GM12892 (cell line): ENCODE data around the gene KDM6B.

ENCODE experiments used
- DNase-seq: peaks from one replicate; pipeline ENCODE4 v3.0.0; 2011; ENCODE audit not compliant: insufficient read length
- FAIRE-seq: peaks from 2 replicates; lab custom pipeline; 2011; peaks lifted over from hg19 to GRCh38; lab: Jason Lieb, UNC
- POLR2A ChIP-seq: IDR thresholded peaks from 2 replicates; pipeline ENCODE4 v1.6.1; 2011; ENCODE audit warnings: low read depth, low read length, control low read depth
- POLR2AphosphoS5 ChIP-seq: IDR thresholded peaks from 2 replicates; pipeline ENCODE4 v1.6.1; 2011; ENCODE audit warnings: low read depth, low read length, control low read depth
- TAF1 ChIP-seq: IDR thresholded peaks from 2 replicates; pipeline ENCODE4 v1.6.1; 2011; ENCODE audit warnings: low read depth, mild to moderate bottlenecking, control low read depth, low read length, borderline replicate concordance

The KDM6B gene

DNA sequence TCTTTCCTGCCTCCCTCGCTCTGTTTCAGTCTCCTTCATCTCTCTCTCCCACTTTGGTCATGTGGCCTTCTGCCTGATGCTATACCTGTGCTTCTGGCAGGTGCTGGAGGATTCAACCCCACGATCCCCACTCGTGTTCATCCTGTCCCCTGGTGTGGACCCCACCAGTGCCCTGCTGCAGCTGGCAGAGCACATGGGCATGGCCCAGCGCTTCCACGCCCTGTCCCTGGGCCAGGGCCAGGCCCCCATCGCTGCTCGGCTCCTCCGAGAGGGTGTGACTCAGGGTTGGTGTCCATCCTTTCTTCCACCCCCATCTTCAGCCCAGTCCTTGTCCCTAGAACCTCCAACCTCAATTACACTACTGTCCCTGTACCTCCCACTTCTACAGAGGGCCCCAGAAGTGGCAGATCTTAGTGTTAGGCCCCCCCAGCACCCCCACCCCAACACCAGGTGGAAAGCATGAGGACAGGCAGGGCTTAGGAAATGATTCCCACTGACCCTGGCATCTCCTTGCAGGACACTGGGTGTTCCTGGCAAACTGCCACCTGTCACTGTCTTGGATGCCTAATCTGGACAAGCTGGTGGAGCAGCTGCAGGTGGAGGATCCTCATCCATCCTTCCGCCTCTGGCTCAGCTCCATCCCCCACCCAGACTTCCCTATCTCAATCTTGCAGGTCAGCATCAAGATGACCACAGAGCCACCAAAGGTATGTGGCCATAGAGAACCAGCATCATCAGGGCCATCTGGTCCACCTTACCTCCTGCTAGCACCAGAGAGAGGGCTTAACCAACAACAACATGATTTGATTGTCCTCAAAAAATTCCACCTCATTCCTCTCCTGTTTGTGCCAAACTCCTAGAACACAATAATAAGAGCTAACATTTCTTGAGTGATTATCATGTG lies 9.7 kb upstream of the KDM6B start:
- DNase-seq (no peak), FAIRE-seq (no peak)
- TF ChIP-seq POLR2AphosphoS5 = no peak
- no peak for TF ChIP-seq POLR2A
- TF ChIP-seq TAF1 = no peak

DNA sequence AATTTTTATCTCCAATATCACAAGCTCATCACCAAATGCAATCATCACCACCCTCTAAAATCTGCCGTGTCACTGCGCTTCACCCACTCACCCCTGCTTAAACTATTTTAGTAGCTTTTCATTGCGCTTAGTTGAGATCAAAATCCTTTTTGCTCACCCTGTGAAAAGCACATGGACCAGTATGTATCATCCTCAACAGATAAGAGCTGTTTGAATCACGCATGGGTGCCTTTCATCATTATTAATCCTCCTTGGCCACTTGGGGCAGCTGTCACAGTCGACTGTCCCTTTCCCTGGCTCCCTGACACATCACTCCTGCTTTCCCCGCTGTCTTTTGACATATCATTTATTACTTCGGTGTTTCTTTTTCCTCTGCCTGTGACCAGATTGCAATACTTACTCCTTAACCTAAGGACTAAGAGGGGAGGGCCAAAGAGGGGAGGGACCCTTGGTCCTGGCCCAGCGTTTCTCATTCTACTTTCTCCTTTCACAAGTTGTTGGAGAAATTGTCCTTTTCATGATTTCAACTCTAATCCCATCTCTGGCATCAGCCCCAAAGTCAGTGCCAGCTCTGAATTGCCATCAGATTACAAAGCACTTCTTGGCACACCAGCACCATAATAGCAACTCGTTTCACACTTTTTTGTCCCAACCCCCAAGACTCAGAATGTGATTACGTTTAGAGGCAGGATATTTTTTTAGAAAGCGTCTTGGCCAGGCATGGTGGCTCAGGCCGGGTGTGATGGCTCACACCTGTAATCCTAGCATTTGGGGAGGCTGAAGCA lies 8.6 kb upstream of the KDM6B start:
- DNase-seq = no peak
- TF ChIP-seq POLR2A (no peak), POLR2AphosphoS5 (no peak), TAF1 (no peak)
- FAIRE-seq = peak; percentile 36

DNA sequence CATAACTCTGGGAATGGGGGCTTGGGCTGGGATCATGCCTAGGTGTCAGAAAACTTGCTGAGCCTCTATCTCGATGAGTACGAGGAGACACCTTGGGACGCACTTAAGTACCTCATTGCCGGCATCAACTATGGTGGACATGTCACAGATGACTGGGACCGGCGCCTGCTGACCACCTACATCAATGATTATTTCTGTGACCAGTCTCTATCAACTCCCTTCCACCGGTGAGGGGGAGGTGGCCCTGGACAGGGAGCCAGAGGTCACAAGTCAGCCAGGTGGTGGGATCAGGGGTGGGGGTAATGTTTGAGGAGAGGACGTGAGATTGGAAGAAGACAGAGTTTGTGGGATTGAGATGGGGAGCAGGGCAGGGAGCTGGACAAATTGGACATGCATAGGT lies 3.4 kb upstream of the KDM6B start:
- no peak for DNase-seq
- no peak for TF ChIP-seq POLR2A
- no peak for TF ChIP-seq TAF1
- FAIRE-seq = no peak

DNA sequence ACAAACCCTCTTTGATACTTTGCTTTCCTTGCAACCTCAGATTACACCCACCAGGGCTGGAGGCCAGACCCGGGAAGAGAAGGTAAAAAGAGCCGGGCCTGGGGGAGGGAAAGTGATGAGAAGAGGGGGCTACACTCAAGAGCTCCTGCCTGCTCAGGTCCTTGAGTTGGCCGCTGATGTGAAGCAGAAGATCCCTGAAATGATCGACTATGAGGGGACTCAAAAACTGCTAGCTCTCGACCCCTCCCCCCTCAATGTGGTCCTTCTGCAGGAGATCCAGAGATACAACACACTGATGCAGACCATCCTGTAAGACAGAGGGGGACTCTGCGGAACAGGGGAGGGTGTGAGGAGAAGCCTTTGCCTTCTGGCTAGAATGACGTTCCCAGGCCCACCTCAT lies 2.8 kb upstream of the KDM6B start:
- no peak for FAIRE-seq
- TF ChIP-seq TAF1 = no peak
- no peak for TF ChIP-seq POLR2AphosphoS5
- TF ChIP-seq POLR2A = no peak
- DNase-seq = no peak

DNA sequence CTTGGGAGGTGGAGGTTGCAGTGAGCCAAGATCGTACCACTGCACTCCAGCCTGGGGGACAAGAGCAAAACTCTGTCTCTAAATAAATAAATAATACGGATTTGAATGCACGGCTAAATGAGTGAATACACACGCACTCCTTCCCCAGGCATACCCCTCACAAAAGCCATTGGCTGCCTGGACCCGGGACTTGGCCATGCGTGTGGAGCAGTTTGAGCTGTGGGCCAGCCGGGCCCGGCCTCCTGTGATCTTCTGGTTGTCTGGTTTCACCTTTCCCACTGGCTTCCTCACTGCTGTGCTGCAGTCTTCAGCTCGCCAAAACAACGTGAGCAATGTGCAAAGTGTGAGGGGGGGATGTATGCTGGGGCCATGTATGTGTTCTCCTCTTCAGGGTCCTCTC lies 1.6 kb upstream of the KDM6B start:
- TF ChIP-seq POLR2AphosphoS5 = no peak
- TF ChIP-seq TAF1 = no peak
- TF ChIP-seq POLR2A = no peak
- DNase-seq = no peak
- no peak for FAIRE-seq

DNA sequence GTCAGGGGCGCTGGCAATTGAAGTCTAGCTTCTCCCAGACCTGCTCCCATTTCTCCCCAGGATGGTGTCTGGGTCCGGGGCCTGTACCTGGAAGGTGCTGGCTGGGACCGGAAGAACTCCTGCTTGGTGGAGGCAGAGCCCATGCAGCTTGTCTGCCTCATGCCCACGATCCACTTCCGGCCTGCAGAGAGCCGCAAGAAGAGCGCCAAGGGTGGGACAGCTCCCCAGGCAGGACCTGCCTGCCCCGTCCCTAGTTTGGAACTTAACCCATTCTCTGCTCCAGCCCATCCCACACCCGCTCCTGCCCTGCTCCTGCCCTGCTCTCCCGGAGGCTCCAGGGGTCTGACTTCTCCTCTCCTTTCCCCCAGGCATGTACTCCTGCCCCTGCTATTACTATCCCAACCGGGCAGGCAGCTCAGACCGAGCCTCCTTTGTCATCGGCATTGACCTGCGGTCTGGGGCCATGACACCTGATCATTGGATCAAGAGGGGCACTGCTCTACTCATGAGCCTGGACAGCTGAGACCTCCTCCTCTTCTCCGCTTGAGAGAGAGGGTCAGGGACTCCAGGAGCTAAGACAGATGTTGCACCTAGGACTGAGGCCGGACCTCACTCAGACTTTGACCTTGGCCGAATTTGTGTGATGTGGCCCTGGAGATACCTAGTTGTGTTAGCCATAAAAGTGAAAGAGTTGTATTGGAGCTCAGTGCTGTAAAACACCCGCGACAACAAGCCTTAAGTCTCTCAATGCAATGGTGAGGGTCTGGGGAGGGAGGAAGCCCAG lies 814 bp upstream of the KDM6B start:
- FAIRE-seq = no peak
- DNase-seq = no peak
- TF ChIP-seq POLR2AphosphoS5 (no peak), POLR2A (no peak), TAF1 (no peak)

DNA sequence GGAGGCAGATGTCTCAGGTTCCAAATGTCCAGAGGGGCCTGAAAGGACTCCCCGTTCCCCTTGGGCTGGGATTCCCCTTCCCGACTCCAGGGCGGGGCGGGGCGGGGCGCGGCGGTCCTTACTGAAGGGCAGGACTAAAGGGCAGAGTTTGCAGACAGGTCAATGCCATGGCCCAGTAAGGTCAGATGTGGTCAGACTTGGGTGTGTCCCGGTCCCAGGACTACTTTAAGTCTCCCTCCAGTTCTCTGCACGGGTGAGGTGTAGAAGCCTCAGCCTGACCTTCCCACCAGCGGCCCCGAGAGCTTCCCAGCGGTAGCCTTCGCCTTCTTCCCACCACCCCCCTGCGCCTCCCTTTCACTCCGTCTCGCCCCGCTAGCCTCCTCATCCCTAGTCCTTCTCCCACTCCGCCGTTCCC lies 532 bp downstream of the KDM6B start:
- FAIRE-seq (no peak), DNase-seq (no peak)
- TF ChIP-seq POLR2A = no peak
- no peak for TF ChIP-seq POLR2AphosphoS5
- no peak for TF ChIP-seq TAF1

DNA sequence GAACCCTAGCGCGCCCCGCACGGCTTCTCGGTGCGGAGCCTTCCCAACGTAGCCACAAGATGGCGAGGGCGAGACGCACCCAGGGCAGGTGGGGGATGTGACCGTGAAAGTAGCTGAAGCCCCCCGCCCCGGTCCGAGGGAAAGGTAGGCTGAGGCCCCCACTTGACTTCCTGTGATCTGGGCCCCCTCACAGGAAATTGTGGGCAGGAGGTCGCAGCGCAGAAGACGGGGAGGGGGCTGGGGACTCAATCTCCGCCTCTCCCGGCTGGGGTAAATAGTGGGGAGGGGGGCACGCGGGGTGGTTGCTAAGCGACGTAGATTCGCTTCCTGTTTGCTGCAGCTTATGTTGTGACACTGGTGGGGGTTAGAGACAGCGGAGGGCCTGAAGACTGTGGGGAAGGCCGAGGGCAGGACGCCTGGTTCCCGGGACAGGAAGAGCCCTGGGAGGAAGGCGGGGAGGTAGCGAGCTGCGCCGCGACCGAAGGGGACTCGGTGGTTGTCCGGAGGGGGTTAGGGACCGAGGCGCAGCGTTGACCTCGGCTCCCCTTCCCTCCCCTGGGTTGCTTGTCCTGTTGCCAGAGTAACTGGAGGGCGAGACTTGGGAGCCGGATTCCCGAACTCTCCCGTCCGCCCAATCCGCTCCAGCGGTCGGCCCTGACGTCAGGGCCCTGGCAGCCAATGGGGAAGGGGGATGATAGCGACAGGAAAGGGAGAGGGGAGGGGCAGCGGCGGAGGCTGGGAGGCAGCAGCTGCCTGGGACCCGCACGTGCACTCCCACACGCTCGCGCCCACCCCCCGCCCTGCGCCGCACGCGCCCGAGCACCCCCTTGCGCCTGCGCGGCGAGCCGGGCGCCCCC lies 1.2 kb downstream of the KDM6B start:
- FAIRE-seq (peak; percentile 99), DNase-seq (peak; percentile 87)
- TF ChIP-seq POLR2A (no peak), TAF1 (no peak), POLR2AphosphoS5 (no peak)

DNA sequence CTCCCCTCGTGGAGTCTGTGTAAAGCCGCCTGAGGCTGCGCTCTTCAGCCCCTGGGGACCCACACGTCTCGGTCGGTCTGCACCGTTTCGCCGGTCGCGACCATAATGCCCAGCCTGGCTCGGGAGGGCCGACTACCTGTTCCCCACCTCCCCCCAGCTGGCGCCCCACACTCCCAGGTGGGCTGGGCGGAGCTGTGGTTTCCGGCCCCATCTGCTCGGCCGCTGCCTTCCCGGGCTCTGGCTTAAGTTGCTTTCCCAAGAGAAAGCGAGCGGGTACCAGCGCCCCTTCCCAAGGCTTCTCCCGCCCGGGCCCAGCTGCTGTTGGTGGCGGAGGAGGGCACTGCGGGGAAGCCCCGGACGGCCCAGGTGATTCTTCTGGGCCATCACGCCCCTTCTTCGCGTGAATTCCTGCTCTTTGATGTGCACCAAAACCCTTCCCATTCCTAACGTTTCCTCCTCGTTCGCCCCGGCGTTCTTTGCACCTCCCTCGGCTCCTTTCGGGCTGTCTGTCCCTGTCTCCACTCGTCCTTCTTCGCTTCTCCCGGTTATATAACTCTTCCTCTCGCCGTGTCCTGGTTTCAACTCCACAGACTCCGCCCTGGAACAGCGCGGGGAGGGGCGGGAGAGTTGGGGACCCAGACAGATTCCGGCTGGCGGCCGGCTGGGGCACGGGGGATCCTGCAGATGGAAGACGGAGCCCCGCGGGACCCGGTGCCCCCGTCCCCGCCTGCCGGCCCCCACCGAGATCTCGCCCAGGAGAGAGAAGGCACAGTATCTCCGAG lies 2.0 kb downstream of the KDM6B start:
- TF ChIP-seq POLR2A (no peak), TAF1 (no peak), POLR2AphosphoS5 (no peak)
- FAIRE-seq = peak; percentile 27
- DNase-seq = no peak

DNA sequence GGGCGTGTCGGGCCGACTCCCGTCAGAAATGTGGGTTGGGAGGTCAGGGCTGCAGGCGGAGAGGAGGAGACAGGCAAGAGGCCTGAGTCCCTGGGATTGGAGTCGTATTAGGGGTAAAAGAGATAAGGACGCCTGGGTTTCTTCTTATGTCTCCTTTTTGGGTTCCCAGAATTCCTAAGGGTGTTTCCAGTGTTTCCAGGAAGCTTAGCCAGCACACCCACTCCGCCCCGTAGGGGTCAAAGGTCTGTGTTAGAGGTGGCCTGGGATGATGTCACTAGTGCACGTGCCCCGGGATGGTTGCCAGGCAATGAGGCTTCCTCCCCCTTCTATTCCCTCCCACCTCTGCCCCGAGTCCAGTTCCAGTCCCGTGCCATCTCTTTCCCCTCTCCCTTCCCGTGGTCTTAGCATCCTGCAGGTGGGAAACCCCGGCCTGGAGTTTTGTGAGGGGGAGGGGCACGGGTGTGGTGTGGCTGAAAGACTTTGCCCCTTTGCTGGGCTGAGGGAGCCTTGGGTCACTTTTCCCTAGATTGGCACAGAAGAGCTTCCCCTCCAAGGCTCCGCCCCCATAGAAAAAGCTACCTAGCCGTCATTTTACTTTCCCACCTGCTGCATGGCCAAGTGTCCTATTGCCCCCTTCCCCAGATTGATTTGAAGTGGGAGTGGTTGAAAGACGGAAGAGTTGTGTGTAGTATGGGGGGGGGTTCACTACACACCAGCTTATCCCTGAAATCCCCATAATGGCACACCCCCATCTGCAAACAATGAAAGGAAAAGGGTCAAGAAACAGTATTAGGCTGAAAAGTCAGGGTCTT lies 2.8 kb downstream of the KDM6B start:
- FAIRE-seq = peak; percentile 93
- TF ChIP-seq POLR2A = no peak
- no peak for TF ChIP-seq POLR2AphosphoS5
- no peak for TF ChIP-seq TAF1
- DNase-seq = no peak
